ENCODE results near the gene PPFIBP2.

DNA sequence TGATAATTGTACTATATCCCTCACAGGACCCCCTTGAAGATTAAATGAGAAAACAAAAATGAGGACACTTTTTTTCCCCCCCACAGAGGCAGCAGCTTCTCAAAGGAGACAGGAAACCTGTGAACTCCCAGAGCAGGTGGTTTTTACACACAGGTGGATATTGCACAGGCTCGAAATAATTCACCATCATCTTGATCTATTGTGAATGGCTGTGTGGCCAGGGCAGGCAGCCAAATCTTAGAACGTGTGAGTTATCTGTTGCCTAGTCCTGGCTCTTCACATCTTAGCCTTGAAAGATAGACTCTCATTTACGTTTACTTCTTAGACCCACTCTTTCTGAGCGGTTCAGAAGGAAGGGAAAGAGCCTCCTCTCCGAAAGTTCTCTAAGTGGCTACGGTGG, 23.5 kb downstream of the PPFIBP2 start:
- TF ChIP-seq CTCF (IDR thresholded peaks at IDR 0.05), result no peak
- no peak for TF ChIP-seq POLR2A (IDR thresholded peaks at IDR 0.05)
- TF ChIP-seq EP300 (IDR thresholded peaks at IDR 0.05), result no peak
- TF ChIP-seq POLR2AphosphoS5 (IDR thresholded peaks at IDR 0.05), result no peak

Data from stomach (tissue), 4 donors.